Muscle of arm (tissue), 14 donors: Measurements from ENCODE around the gene DCAF4. TPM values are rescaled to one million over a fixed set of nuclear protein-coding genes. Genes with fewer than 3 reads are reported as not detected.

ENCODE experiments used
- DNase-seq: peaks from one replicate; pipeline ENCODE4 v3.0.0-alpha.2; 2013
- long read RNA-seq, 11 donors: transcript quantifications; one replicate each; lab custom pipeline, GENCODE V29; 2026
- polyA plus RNA-seq, 12 donors: library from polyadenylated mRNA; unstranded; fragments of 120-200 nt; gene quantifications; one replicate each; pipeline ENCODE4 v1.2.1, GENCODE V29; 2013; ENCODE audit not compliant: insufficient read length in 12 of 12

DCAF4 gene
- 10 to 100 TPM in 9 of 12 donors, 1 to 10 TPM in 2, not detected in 1; 7.7 to 16.1 (median 11.2) TPM for polyA plus RNA-seq
- long read RNA-seq, donor 1 = 0 reads
- long read RNA-seq, donor 2, partial matches to known transcripts = 0 of 2 reads
- long read RNA-seq, donor 2, other reads (novel, unspliced or antisense) = 0 of 2 reads
- long read RNA-seq, donor 3 = 0 reads
- long read RNA-seq, donor 4 = 0 reads
- long read RNA-seq, donor 5 = 0 reads
- long read RNA-seq, donor 6, partial matches to known transcripts = 0 of 1 reads
- long read RNA-seq, donor 6, other reads (novel, unspliced or antisense) = 0 of 1 reads
- long read RNA-seq, donor 7 = 0 reads
- long read RNA-seq, donor 8, partial matches to known transcripts = 0 of 1 reads
- long read RNA-seq, donor 8, other reads (novel, unspliced or antisense) = 0 of 1 reads
- long read RNA-seq, donor 9, partial matches to known transcripts = 0 of 2 reads
- long read RNA-seq, donor 9, other reads (novel, unspliced or antisense) = 0 of 2 reads
- long read RNA-seq, donor 10 = 0 reads
- long read RNA-seq, donor 11 = 0 reads

GRCh38 chr14:72926292-72927028 is at the start of gene DCAF4:
TSS of gene DCAF4 (plus strand) at chr14:72926464. CDS start at chr14:72937979, 11,515 bp downstream.
- peak; percentile 95 for DNase-seq

GRCh38 chr14:72876710-72877063 is 49.6 kb upstream of the DCAF4 start:
- DNase-seq = no peak

- DNase-seq = no peak
These were observed 47.5 kb upstream of the DCAF4 start for GRCh38 chr14:72878746-72879145.

- no peak for DNase-seq
These were observed 46.8 kb upstream of the DCAF4 start for GRCh38 chr14:72879431-72879830.

- DNase-seq = no peak
These were observed 46.1 kb upstream of the DCAF4 start for GRCh38 chr14:72880164-72880563.

- no peak for DNase-seq
These were observed 45.4 kb upstream of the DCAF4 start for GRCh38 chr14:72880820-72881219.

GRCh38 chr14:72881543-72881942 is 44.7 kb upstream of the DCAF4 start:
- no peak for DNase-seq

GRCh38 chr14:72882047-72882446 is 44.2 kb upstream of the DCAF4 start:
- DNase-seq = no peak

- DNase-seq = no peak
These were observed 43.8 kb upstream of the DCAF4 start for GRCh38 chr14:72882463-72882862.

- DNase-seq = no peak
These were observed 43.2 kb upstream of the DCAF4 start for GRCh38 chr14:72883109-72883508.

- no peak for DNase-seq
These were observed 42.3 kb upstream of the DCAF4 start for GRCh38 chr14:72883961-72884360.

- DNase-seq = no peak
These were observed 41.9 kb upstream of the DCAF4 start for GRCh38 chr14:72884386-72884785.

- DNase-seq = no peak
These were observed 38.8 kb upstream of the DCAF4 start for GRCh38 chr14:72887514-72887913.

GRCh38 chr14:72888192-72888591 is 38.1 kb upstream of the DCAF4 start:
- DNase-seq = no peak

- DNase-seq = no peak
These were observed 37.5 kb upstream of the DCAF4 start for GRCh38 chr14:72888636-72889201.

GRCh38 chr14:72889366-72889765 is 36.9 kb upstream of the DCAF4 start:
- no peak for DNase-seq

GRCh38 chr14:72891666-72892102 is 34.6 kb upstream of the DCAF4 start:
- no peak for DNase-seq

- DNase-seq = no peak
These were observed 34.0 kb upstream of the DCAF4 start for GRCh38 chr14:72892103-72892878.

- DNase-seq = no peak
These were observed 33.2 kb upstream of the DCAF4 start for GRCh38 chr14:72892879-72893635.

- DNase-seq = peak; percentile 93
These were observed 32.5 kb upstream of the DCAF4 start, which contains the start of gene DPF3 for GRCh38 chr14:72893636-72894322. TSS of gene DPF3 (minus strand) at chr14:72894101. CDS start at chr14:72894088, 13 bp downstream.
